Stimulated activated CD8-positive, alpha-beta memory T cell treated with anti-CD3 and anti-CD28 coated beads, Interleukin-2, amount 100 ng/mL, for 1 hour (primary cell): ENCODE results near the gene TEX38.
"Not testable (repeated sequence)": the region's sequence is repeated elsewhere in the genome, so short reads cannot be mapped to it uniquely, and the experiment has no call there.

Experiments used
- DNase-seq, 2 donors: peaks; one replicate each; pipeline ENCODE4 v3.0.0-alpha.2; 2020; ENCODE audit warnings: low read depth in 2 of 2

Gene TEX38

DNA sequence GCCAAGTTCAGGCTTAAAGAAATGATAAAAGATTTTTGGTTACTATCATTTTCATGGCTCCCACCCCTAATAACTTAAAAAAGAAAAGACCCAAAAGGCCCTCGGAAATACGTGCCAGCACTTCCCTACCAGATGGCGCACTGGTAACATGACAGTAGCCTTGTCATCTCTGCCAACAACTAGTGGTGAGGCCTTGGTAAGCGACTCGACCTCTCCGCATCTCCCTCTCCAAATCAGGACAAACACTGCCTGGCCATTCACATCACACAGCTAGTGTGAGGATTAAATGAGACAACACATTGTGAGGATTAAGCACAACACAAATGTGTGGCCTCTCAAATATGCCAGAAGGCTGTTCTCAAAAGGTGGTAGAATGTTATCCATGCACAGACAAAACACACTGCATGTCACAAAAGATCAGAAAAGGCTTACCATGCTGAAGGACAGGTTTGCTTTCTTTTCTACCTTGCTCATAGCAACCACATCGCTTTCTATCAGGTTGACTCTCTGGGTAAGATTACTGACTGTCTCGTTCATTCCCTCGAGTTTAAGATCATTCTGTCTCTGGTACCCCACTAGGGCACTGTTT is 16.4 kb downstream of the TEX38 start:
- no peak for DNase-seq

DNA sequence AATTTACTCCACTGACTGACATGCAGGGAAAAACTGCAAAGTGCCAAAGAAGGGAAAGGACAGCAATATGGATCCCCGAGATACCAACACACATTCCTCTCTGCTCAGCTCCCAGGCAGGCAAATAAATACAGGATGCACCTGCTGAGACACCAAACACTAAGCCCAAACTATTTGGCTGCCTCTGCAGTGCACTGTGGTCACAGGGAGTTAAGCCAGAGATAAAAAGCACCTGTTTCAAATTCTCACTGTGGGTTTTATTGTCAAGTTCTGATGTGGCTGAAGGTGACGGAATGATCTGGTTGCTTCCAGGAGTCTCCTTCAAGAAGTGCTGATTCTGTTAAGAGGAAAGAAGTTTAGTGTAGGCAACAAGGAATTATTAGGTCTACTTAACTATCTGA is 17.7 kb downstream of the TEX38 start:
- DNase-seq: no peak

DNA sequence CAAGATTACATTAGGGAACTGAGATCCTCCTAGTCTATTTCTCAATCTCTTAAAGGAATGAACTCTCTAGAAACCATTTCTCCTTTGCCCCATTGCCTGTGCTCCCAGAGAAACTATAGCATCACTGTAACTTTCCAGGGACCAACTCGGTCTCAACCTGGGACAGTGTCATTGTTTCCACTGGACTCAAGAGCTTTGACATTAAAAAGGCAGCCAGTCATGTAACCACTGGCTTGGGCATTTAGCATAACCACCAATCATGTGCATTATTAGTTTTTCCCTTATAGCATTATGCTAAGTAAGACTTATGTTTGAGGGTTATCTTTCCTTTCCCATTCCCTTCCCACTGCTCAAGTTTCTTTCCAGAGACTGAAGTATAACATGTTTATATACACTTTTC is 18.2 kb downstream of the TEX38 start:
- no peak for DNase-seq

DNA sequence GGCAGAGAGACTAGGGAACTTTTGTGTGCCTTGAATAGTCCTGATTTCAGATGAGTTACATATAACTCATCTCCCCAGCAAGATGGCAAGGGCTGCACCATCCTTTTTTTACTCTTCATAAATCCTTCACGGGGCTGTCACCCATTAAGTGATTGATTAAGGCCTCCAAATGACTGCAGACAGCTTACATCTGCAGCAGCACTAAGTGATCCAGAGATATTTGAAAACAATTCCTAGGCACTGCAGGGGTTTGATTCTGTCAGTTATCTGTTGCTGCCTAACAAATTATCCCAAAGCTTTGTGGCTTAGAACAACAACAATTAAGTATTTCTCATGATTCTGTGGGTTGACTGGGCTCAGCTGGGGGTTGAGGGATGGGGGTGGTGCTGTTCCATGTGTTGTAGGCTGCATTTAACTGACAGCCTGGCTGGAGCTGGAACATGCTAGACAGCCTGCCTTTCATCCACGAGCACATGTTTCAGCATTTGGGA is 19.3 kb downstream of the TEX38 start:
- DNase-seq: no peak

DNA sequence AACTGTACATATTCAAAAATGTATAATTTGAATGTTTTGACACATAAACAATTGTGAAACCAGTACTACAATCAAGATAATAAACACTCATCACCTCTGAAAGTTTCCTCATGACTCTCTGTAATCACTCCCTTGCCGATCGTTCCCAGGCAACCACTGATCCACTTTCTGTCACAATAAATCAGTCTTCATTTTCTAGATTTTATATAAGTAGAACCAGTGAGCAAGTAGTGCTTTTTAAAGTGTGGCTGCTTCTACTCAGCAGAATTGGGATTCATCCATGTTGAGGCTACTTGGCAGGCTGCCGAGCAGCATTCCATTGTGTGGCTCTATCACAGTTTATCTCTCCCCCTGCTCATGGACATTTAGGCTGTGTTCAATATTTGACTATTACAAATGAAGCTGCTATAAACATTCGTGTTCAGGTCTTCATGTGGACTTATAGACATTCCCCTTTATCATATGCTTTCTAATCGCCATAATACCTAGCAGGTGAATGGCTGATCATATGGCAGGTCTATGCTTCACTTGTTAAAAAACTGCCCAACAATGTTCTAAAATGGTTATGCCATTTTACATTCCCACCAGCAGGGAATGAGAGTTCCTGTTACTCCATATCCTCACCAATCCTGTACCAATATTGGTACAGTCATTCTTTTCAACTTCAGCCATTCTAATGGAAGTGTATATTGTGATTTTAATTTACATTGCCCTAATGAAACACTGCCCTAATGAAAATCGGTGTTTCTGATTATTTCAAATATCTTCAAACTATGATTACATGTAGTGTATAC is 20.5 kb downstream of the TEX38 start:
- DNase-seq: no peak

DNA sequence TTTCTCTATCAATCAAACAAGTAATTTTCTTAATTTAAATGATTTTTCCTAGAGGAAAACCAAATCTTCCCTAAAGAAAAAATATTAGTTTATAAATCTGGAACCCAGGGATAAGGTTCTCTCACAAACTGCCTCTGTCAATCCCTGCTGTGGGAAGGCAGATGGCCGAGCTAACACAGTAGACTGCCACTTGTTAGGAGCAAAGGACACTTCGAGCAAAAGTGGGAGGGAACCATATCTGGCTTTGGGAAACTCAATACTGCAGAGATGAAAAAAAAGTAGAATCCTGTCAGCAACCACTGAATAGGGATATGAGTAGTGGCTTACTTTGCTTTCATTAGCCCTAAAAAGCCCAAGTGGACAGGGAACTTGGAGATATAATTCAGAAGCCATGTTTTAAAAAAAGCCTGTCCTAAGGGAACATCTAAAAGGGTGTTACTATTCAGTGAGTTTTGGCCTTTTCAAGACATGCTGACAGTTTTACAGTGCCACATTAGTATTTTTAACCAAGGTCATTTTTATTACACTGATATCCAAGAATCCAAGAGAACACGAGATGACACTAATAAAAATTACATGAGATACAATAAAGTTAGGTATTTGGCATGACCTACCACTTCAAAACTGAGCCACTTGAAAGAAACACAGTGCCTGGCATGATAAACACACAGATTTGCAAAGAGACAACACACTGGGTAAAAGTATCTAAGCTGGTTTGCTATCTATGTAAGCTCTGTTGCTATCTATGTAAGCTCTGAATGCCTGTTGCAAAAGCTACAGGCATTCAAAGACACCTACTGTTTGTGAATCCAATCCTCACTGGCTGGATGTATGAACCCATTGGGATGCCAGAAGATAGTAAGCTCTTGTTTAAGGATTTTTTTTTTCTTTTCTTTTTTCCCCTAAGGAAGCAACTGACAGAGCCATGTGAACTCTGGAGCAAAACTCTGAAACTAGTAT is 21.4 kb downstream of the TEX38 start:
- DNase-seq: no peak

DNA sequence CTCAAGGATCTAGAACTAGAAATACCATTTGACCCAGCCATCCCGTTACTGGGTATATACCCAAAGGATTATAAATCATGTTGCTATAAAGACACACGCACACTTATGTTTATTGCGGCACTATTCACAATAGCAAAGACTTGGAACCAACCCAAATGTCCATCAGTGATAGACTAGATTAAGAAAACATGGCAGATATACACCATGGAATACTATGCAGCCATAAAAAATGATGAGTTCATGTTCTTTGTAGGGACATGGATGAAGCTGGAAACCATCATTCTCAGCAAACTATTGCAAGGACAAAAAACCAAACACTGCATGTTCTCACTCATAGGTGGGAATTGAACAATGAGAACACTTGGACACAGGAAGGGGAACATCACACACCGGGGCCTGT is 23.0 kb downstream of the TEX38 start:
- DNase-seq: not testable (repeated sequence)

DNA sequence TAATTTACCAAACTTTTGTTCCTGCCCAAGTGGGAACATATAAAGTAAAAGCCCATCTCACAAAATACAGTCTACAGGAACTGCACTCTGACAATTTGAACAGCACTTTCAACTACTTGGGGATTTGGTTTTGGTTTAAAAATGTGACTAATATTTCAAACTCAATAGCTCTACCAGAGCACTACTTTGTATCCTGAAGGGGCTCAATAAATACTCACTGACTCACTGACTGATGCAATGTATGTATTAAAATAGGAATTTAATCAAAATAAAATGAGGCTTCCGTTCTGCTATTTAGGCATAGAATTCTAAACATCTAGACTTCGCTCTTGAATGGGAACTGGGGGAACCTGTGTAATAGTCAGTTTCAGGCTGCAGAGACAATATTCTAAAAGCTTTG is 25.4 kb downstream of the TEX38 start:
- DNase-seq: no peak

DNA sequence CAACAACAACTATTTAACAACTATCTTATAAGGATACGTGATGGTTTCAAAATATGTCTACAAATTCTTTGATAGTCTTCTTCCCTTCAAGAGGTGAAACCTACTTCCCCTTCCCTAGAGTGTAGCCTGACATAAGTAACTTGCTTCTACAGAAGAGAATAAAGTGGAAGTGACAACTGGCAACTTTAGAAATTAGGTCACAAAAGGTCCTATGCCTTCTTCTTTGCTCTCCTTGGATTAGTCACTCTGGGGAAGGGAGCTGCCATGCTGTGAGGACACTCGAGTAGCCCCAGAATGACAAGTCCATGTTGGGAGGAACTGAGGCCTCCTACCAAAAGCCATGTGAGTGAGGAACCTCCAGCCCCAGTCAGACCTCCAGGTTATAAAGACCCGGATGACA is 28.0 kb downstream of the TEX38 start:
- DNase-seq: no peak

DNA sequence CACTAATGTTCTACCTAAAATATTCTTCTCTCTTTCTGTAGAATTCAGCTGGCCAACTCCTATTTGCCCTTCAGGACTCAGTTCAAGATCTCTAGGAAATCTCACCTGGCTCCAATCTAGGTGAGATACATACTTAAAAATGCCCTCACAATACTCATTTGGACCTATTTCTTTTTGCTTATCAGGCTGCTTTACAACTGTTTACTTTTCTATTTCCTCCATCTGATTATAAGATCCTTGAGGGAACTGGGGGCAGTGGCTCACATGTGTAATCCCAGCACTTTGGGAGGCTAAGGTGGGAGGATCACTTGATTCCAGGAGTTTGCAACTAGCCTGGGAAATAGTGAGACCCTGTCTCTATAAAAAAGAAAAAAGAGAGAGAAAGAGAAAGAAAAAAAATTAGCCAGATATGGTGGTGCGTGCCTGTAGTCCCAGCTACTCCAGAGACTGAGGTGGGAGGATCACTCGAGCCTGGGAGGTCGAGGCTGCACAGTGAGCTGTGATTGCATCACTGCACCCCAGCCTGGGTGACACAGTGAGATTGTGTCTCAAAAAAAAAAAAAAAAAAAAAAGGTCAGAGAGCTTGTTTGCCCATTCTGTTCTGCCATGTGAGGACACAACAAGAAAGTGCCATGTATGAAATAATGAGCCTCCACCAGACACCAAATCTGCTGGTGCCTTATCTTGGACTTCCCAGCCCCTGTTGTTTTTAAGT is 32.4 kb downstream of the TEX38 start:
- no peak for DNase-seq

DNA sequence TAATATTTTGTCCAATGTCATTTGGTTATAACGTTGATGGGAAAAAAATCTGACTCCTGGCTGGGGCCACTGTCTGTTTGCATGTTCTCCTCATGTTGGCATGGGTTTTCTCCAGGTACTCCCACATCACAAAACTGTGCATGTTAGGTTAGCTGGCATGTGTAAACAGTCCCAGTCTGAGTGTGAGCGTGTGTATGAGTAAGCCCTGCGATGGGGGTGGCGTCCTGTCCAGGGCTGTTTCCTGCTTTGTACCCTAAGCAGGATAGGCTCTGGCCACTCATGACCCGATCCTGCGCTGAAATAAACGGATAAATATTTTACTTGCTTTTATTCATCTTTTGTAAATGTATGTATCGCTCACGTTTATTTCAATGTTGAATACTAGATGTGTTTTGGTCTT is 33.8 kb downstream of the TEX38 start:
- DNase-seq: no peak

DNA sequence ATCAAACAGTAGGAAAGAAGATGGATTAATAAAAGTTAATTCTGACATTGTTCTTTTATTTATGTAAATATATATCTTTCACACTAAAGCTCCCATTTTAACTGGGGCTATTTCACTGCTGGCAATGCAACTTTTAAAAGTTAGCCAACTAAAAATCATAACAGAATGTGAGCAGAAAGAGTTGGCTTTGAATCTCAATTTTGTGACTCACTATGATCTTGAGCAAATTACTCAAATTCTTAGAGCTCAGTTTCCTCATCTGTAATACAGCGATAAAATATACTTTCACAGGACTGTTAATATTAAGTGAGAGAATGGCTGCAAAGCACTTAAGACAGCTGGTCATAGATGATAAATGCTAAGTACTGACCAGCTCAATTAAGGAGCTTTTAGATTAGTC is 36.5 kb downstream of the TEX38 start:
- no peak for DNase-seq

DNA sequence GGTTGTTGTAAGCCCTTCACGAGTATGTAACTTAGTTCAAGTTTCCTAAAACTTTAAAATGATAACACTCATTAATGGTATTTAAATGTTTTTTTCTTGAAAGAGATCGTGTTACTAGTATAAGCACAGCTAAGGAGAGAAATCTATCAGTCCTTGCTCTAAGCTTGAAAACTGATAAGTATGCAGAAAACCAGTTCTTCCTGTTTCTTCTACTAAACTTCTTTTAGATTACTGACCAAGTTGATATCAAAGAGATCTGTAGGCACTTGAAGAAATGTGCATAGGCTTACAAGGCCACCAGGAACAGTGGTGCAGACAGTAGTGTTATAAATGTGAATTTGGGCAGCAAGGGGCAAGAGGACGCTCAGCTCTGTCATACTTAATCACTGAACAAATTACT is 43.3 kb downstream of the TEX38 start:
- no peak for DNase-seq

DNA sequence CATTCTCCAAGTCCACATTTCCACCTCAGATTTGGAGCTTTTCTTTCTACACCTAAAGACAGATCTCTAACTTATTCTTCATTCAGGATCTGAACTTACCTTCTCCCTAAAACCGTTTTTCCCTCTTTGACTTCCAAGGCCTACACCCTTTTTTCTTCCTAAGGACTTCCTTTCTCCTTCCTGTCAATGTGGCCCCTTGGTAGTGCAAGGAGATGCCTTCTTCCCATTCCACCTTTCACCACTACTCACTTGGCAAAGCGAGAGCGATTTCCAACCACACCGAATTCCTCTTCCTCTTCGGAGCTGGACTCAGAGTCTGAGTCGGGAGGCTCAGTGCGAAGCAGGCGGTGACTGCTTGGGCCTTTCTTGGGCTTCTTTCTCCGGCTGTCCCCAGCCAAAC is 46.0 kb downstream of the TEX38 start:
- DNase-seq: no peak

DNA sequence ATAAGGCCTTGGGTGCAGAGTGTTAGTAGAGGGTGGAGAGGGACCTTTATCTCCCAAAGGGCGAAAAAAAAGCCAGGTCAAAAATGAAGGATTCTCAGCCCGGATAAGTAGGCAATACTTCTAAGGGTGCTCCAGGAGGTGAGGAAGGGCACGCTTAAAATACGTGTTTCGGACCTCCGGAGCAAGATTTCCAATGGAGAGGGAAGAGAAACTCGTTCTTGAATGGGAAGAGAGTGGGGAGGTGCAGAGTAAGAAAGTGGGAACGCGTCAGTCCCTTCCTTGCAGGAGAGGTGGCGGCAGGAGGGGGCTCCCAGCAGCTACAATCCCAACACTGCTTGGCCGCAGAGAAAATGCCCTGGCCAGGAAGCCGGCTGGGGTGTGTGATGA is 46.7 kb downstream of the TEX38 start:
- DNase-seq: no peak

DNA sequence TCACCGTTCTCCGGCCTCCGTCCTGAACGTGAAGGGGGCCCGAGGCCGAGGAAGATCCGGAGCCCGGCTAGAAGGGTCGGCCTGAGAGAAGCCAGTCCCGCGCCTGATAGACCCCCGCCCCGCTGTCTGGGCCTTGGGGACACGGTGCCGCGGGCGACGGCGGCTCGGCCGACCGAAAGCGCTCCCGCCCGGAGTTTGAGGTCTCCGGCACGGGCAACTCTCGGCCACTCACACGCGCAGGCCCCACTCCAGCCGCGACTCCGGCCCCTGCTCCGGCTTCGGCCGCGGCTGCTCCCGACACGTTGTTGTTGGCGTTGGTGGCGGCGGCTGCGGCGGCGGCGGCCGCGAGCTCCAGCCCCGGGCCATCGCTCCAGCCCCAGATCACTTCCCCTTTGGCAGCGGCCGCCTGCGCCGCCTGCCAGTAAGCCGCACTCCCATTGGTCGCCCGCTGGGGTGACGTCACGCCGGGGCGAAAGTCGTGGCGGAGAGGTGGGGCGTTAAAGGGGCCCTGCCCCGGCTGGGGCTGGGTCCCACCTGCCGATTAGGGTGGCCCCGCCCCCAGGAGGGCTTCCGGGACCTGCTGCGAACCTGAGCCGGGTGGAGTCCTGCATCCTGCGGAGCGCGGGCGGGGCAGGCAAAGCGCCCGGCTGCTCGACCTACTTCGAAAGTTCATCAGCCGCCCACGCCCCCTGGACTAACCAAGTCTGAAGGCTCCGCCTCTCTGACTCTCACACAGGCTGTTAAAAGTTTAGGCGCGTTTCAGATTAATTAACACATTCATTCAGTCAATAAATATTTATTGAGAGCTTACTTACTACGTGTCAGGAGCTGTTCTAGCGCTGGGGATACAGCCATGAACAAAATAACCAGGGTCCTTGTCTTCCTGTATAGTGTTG is 47.3 kb downstream of the TEX38 start, which contains the start of gene EFCAB14:
Gene EFCAB14 (minus strand): TSS at position 388 of the 896 bp plus-strand sequence. CDS start 1,027 bp downstream, outside the sequence.
- peak; percentile 99 for DNase-seq

DNA sequence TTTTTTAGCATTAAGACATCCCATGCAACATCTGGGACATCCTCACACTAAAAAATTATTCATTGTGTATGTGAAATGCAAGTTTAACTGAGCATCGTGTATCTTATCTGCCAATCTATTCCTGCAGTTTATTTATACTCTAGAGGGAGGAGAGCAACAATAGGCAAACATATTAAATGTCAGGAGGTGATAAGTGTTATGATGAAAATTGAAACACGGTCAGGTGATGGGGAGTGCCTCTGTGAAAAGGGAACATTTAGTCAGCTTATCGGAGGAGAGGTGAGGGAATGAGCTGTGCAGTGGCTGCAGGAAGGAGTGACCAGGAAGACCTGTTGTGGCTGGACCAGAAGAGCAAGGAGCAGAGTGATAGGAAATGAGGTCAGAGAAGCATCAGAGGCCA is 48.0 kb downstream of the TEX38 start:
- DNase-seq: no peak

DNA sequence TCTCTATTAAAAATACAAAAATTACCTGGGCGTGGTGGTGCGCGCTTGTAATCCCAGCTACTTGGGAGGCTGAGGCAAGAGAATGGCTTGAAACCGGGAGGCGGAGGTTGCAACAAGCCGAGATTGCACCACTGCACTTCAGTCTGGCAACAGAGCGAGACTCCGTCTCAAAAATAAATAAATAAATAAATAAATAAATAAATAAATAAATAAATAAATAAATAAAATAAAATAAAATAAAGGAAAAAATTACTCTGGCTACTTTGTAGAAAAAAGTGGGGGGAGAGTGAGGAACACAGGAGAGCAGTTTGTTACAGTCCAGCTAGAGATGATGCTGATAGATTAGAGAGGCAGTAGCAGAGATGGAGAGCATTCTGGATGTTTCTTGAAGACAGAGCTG is 48.7 kb downstream of the TEX38 start:
- not testable (repeated sequence) for DNase-seq

DNA sequence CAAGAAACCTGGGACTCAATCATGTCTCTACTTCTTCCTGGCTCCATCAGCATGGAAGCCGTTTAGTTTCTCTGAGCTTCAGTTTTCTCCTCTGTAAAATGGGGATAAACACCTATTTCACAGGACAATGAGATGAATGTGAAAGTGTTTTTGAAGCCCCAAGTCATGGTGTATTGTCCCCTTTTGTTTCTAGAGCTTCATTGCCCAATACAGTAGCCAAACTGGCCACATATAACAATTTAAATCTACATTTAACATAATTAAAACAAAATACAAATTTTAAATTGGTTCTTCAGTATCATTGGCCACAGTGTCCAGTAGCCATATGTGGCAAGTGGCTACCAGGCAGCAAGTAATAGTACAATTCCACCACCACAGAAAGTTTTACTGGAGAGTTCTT is 49.5 kb downstream of the TEX38 start:
- DNase-seq: no peak

DNA sequence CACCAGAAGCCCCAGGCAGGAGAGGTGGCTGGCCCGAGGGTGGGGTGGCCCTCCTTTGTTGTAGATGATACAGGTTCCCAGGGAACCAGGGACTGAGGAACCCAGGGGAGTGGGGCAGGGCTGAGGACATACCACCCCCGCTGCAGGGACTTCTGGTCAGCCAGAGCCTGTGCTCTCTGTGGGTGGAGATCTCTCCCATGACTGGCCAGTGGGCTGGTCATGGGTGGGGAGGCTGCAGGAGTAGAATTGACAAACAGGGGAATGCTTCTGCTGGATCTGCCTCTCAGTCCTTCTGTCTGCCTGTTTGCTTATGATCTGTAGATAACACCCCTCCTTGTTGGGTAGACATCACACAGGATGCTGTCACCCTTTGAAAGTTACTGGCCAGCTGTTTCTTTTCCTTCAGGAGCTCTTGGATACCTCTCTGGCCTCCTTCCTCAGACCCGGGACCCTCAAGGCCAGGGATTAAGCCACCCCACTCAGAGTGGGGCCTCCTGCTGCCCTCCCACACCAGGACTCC is 50.1 kb downstream of the TEX38 start:
- no peak for DNase-seq
